ENCODE data around the gene ZDHHC1. TPM values are rescaled to one million over a fixed set of nuclear protein-coding genes. Genes with fewer than 3 reads are reported as not detected.
A peak's percentile ranks its signal among the peaks of the same experiment; 100 is the strongest.

ZDHHC1 gene
- total and polyA plus RNA-seq, 2 of the 13 experiments (the other 11 are each of a cell fraction or from before 2014, with no cell fraction given) = 0.51 to 1.1 TPM

GRCh38 chr16:67392301-67393059, 23.8 kb downstream of the ZDHHC1 start:
- TF ChIP-seq GFI1 (CRISPR knock-in tag; IDR thresholded peaks at IDR 0.05; ENCODE audit: borderline replicate concordance) (no peak), ATM (IDR thresholded peaks at IDR 0.05; ENCODE audit: borderline replicate concordance) (no peak), HMGA1 (CRISPR knock-in tag; conservative IDR thresholded peaks at IDR 0.05) (no peak), CHCHD3 (CRISPR knock-in tag; IDR thresholded peaks at IDR 0.05) (0 out of 2 replicates have a peak, but pooled peaks have one; percentile 53), HES4 (CRISPR knock-in tag; IDR thresholded peaks at IDR 0.05; ENCODE audit: borderline replicate concordance) (0 out of 2 replicates have a peak, but pooled peaks have one; percentile 60), HNF1A (IDR thresholded peaks at IDR 0.05; ENCODE audit: low read depth) (no peak), HNF1A (CRISPR knock-in tag; IDR thresholded peaks at IDR 0.05; ENCODE audit: borderline replicate concordance) (0 out of 2 replicates have a peak, but pooled peaks have one; percentile 4), PCBP1 (IDR thresholded peaks at IDR 0.05; ENCODE audit: borderline replicate concordance, low read depth, low read length) (0 out of 2 replicates have a peak, but pooled peaks have one; percentile 10), NFYC (CRISPR knock-in tag; IDR thresholded peaks at IDR 0.05) (no peak), PATZ1 (CRISPR knock-in tag; IDR thresholded peaks at IDR 0.05) (0 out of 2 replicates have a peak, but pooled peaks have one; percentile 0)
- Histone ChIP-seq H3K9me3 (ENCODE audit: low read length) (no peaks in the 10 kb centered on the region), H3K4me2 (ENCODE audit: low read depth, low read length) (peak overlapping the region; percentile 94), H3K9ac (ENCODE audit: insufficient read depth, low read depth, low read length) (peak overlapping the region; percentile 48; the same call in 1 of the 2 replicates), H4K20me1 (ENCODE audit: insufficient read depth, low read length) (no peaks in the 10 kb centered on the region), H3K36me3 (replicated peaks in 1 of 2; ENCODE audit: control insufficient read depth in 1 of 2, insufficient read depth in 2 of 2, low read length in 2 of 2) (no peaks in the 10 kb centered on the region), H3K4me3 (replicated peaks in 1 of 3; ENCODE audit: insufficient read depth in 1 of 3, low read depth in 2 of 3, low read length in 3 of 3) (peak overlapping the region in 2 of 3 experiments; percentile 31 to 73; a peak in 4 of 6 replicates), H3K79me2 (ENCODE audit: insufficient read depth, low read length) (no peaks in the 10 kb centered on the region), H3K4me1 (ENCODE audit: insufficient read depth, low read length) (peaks cover 41% of the 10 kb centered on the region), H3K27me3 (ENCODE audit: control insufficient read depth in 1 of 2, insufficient read depth in 2 of 2, low read length in 2 of 2) (peaks cover 7 to 72% of the 10 kb centered on the region in 2 experiments; a peak in 4 of 5 replicates), H2AFZ (ENCODE audit: low read length) (no peak overlapping the region), H3K27ac (ENCODE audit: extremely low read length, insufficient read depth, low read length) (no peak overlapping the region)
- FAIRE-seq (no peak), DNase-seq (ENCODE audit: low spot score) (no peak), ATAC-seq (no peak)
- ChIA-PET POLR2A (no interaction called here), CTCF (ENCODE audit: low intra/inter-chr PET ratio, low total read pairs) (interaction anchor here (1.9 to 2.5 kb wide), 2 partner anchors 65 to 112 kb away, joined by 4 to 13 read pairs; partner anchors contain the start of genes KCTD19, LRRC36 and PLEKHG4)
- WGBS (ENCODE audit: low lambda C conversion rate) = 71% methylated on average over 17 of the region's 18 CpGs
- in situ Hi-C loops (cut with HindIII; ENCODE audit: extremely low pct_ligation_motif_present, low pct_unique_long_range_greater_than_20kb) = no loop called here
- intact Hi-C loops (cut with micrococcal nuclease; ENCODE audit: unreplicated experiment) = loop anchor here (1.0 to 2.0 kb wide), 2 partner anchors 43 to 66 kb away; partner anchors contain the start of genes KCTD19 and LRRC36
- no TSS peak for BruUV-seq (replicated peaks)

Data from HepG2 (cell line).